ENCODE data around the gene P2RY12.

DNA sequence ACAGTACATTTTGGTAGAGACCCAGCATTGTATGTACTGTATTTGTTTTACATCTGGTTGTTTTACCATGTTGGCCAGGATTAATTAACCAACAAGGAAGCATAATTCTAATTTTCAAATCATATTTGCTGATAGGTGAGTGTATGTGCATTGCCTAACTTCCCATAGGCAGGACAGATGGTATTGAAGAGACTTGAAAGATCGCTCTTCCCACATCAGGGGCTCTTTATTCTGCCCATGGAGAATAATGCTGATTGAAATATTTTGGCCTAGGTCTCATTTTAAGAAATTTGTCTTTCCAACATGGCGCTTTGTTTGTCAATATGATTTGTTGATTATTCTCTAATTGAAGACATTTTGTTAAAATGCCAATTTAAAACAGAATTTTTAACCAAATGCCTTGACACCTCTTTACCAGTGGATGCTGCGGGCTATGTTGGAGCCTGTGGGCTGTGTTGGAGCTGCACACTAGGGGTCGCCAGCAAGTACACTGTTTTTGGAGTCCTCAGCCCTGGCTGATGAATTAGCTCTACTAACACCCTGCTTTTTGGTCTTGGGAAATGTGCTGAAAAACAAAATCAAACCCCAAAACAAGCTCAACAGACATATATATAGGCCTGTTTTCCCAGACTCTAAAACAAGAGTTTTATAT lies 5.3 kb downstream of the P2RY12 start:
- TF ChIP-seq, protein P1, sequence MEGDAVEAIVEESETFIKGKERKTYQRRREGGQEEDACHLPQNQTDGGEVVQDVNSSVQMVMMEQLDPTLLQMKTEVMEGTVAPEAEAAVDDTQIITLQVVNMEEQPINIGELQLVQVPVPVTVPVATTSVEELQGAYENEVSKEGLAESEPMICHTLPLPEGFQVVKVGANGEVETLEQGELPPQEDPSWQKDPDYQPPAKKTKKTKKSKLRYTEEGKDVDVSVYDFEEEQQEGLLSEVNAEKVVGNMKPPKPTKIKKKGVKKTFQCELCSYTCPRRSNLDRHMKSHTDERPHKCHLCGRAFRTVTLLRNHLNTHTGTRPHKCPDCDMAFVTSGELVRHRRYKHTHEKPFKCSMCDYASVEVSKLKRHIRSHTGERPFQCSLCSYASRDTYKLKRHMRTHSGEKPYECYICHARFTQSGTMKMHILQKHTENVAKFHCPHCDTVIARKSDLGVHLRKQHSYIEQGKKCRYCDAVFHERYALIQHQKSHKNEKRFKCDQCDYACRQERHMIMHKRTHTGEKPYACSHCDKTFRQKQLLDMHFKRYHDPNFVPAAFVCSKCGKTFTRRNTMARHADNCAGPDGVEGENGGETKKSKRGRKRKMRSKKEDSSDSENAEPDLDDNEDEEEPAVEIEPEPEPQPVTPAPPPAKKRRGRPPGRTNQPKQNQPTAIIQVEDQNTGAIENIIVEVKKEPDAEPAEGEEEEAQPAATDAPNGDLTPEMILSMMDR (conservative IDR thresholded peaks at IDR 0.05 in 1 of 2, IDR thresholded peaks at IDR 0.05 in 1 of 2; ENCODE audit: extremely low read depth in 1 of 2, insufficient read depth in 1 of 2, low read depth in 1 of 2, low read length in 2 of 2) = peak; percentile 52 to 57
- TF ChIP-seq EZH2 (IDR thresholded peaks at IDR 0.05; ENCODE audit: borderline replicate concordance, low read length) = no peak

All from mammary epithelial cell (primary cell).